ENCODE results near the gene NUP35. TPM values are rescaled to one million over a fixed set of nuclear protein-coding genes. Genes with fewer than 3 reads are reported as not detected.
A peak's percentile ranks its signal among the peaks of the same experiment; 100 is the strongest.

Gene NUP35, protein sequence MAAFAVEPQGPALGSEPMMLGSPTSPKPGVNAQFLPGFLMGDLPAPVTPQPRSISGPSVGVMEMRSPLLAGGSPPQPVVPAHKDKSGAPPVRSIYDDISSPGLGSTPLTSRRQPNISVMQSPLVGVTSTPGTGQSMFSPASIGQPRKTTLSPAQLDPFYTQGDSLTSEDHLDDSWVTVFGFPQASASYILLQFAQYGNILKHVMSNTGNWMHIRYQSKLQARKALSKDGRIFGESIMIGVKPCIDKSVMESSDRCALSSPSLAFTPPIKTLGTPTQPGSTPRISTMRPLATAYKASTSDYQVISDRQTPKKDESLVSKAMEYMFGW
- polyA plus RNA-seq (2013) = 10.7 and 11.0 TPM in 2 replicates

GRCh38 chr2:183124222-183124956, at the start of gene NUP35:
NUP35 (plus strand) TSS chr2:183124443; CDS start chr2:183124458, 15 bp downstream.
- WGBS (ENCODE audit: extremely low coverage, insufficient coverage, insufficient read length) = no CpG with 5 or more reads among the region's 43 CpGs
- DNase-seq = peak; percentile 89 to 99

GRCh38 chr2:183078163-183078463, 46.1 kb upstream of the NUP35 start:
- Histone ChIP-seq H3K27me3 (ENCODE audit: insufficient read depth, low read length) (no peaks in the 10 kb centered on the region), H2AFZ (ENCODE audit: insufficient read depth, low read length, poor library complexity) (no peak overlapping the region), H3K9me3 (ENCODE audit: insufficient read depth, low read depth, low read length) (no peaks in the 10 kb centered on the region), H2AK5ac (ENCODE audit: low read length) (no peak overlapping the region), H3K36me3 (ENCODE audit: control insufficient read depth in 1 of 2, insufficient read depth in 2 of 2, low read length in 2 of 2) (no peaks in the 10 kb centered on the region), H3K27ac (ENCODE audit: low read depth, low read length) (no peak overlapping the region), H4K8ac (ENCODE audit: low read depth, low read length) (no peak overlapping the region), H3K4me1 (ENCODE audit: control insufficient read depth in 1 of 2, insufficient read depth in 2 of 2, low read length in 2 of 2) (peaks cover 3 to 4% of the 10 kb centered on the region in 2 experiments), H4K12ac (ENCODE audit: low read depth, low read length) (no peak overlapping the region), H3K23ac (ENCODE audit: low read length) (no peak overlapping the region), H3K4me2 (ENCODE audit: low read length) (peak overlapping the region; percentile 96), H3K9ac (ENCODE audit: low read length) (peak overlapping the region; percentile 42), H2BK120ac (ENCODE audit: insufficient read depth, low read length, poor library complexity) (no peak overlapping the region), H4K91ac (ENCODE audit: low read depth, low read length) (no peak overlapping the region), H2BK5ac (ENCODE audit: low read depth, low read length, poor library complexity) (no peak overlapping the region), H3K4me3 (ENCODE audit: low read depth, low read length) (peak overlapping the region; percentile 70), H2BK12ac (ENCODE audit: low read length) (no peak overlapping the region), H3K14ac (ENCODE audit: low read length) (no peak overlapping the region), H3K79me1 (ENCODE audit: low read length) (no peaks in the 10 kb centered on the region), H3K79me2 (ENCODE audit: control insufficient read depth, insufficient read depth, low read length, poor library complexity) (no peaks in the 10 kb centered on the region), H3K18ac (ENCODE audit: low read length) (no peak overlapping the region), H3K4ac (ENCODE audit: low read depth, low read length) (no peak overlapping the region)
- no CpG with 5 or more reads among the region's 8 CpGs for WGBS (ENCODE audit: extremely low coverage, insufficient coverage, insufficient read length)
- no peak for DNase-seq

More at GRCh38 chr2:183124222-183124956, at the start of gene NUP35:
- no peak within 1 kb of the TSS for H2BK12ac ChIP-seq (ENCODE audit: low read length)
- peak within 1 kb of the TSS; percentile 2 for H2BK120ac ChIP-seq (ENCODE audit: insufficient read depth, low read length, poor library complexity)
- peak within 1 kb of the TSS; percentile 77 for H3K9ac ChIP-seq (ENCODE audit: low read length)
- peak within 1 kb of the TSS; percentile 50 for H3K18ac ChIP-seq (ENCODE audit: low read length)
- H3K4ac ChIP-seq (ENCODE audit: low read depth, low read length) = peak within 1 kb of the TSS; percentile 22
- peak within 1 kb of the TSS; percentile 23 for H2BK5ac ChIP-seq (ENCODE audit: low read depth, low read length, poor library complexity)
- peaks cover 4% of the 10 kb centered on the region for H3K79me1 ChIP-seq (ENCODE audit: low read length)
- peaks cover 0 to 4% of the 10 kb centered on the region in 2 experiments for H3K4me1 ChIP-seq (ENCODE audit: control insufficient read depth in 1 of 2, insufficient read depth in 2 of 2, low read length in 2 of 2)
- H2AK5ac ChIP-seq (ENCODE audit: low read length) = no peak within 1 kb of the TSS
- H3K36me3 ChIP-seq (ENCODE audit: control insufficient read depth in 1 of 2, insufficient read depth in 2 of 2, low read length in 2 of 2) = no peaks in the 10 kb centered on the region
- H3K27me3 ChIP-seq (ENCODE audit: insufficient read depth, low read length) = no peaks in the 10 kb centered on the region
- H4K91ac ChIP-seq (ENCODE audit: low read depth, low read length) = peak within 1 kb of the TSS; percentile 59
- H2AFZ ChIP-seq (ENCODE audit: insufficient read depth, low read length, poor library complexity) = peak within 1 kb of the TSS; percentile 53
- H4K12ac ChIP-seq (ENCODE audit: low read depth, low read length) = peak within 1 kb of the TSS; percentile 76
- H3K27ac ChIP-seq (ENCODE audit: low read depth, low read length) = peak within 1 kb of the TSS; percentile 60
- H3K14ac ChIP-seq (ENCODE audit: low read length) = peak within 1 kb of the TSS; percentile 43
- H3K4me2 ChIP-seq (ENCODE audit: low read length) = peak within 1 kb of the TSS; percentile 81
- peak within 1 kb of the TSS; percentile 79 for H4K8ac ChIP-seq (ENCODE audit: low read depth, low read length)
- H3K23ac ChIP-seq (ENCODE audit: low read length) = no peak within 1 kb of the TSS
- no peaks in the 10 kb centered on the region for H3K9me3 ChIP-seq (ENCODE audit: insufficient read depth, low read depth, low read length)
- H3K4me3 ChIP-seq (ENCODE audit: low read depth, low read length) = peak within 1 kb of the TSS; percentile 90
- H3K79me2 ChIP-seq (ENCODE audit: control insufficient read depth, insufficient read depth, low read length, poor library complexity) = peaks cover 2% of the 10 kb centered on the region

- H2BK120ac ChIP-seq (ENCODE audit: insufficient read depth, low read length, poor library complexity) = no peak within 1 kb of the TSS
- peak within 1 kb of the TSS; percentile 70 for H3K4me3 ChIP-seq (ENCODE audit: low read depth, low read length)
- no peak within 1 kb of the TSS for H2AK5ac ChIP-seq (ENCODE audit: low read length)
- H3K14ac ChIP-seq (ENCODE audit: low read length) = peak within 1 kb of the TSS; percentile 67
- H3K4me2 ChIP-seq (ENCODE audit: low read length) = peak within 1 kb of the TSS; percentile 96
- no CpG with 5 or more reads among the region's 20 CpGs for WGBS (ENCODE audit: extremely low coverage, insufficient coverage, insufficient read length)
- H3K36me3 ChIP-seq (ENCODE audit: control insufficient read depth in 1 of 2, insufficient read depth in 2 of 2, low read length in 2 of 2) = no peaks in the 10 kb centered on the region
- H4K8ac ChIP-seq (ENCODE audit: low read depth, low read length) = peak within 1 kb of the TSS; percentile 94
- no peak within 1 kb of the TSS for H3K27ac ChIP-seq (ENCODE audit: low read depth, low read length)
- peak; percentile 98 to 100 for DNase-seq
- H3K9me3 ChIP-seq (ENCODE audit: insufficient read depth, low read depth, low read length) = no peaks in the 10 kb centered on the region
- H3K4ac ChIP-seq (ENCODE audit: low read depth, low read length) = no peak within 1 kb of the TSS
- H3K23ac ChIP-seq (ENCODE audit: low read length) = no peak within 1 kb of the TSS
- H4K91ac ChIP-seq (ENCODE audit: low read depth, low read length) = no peak within 1 kb of the TSS
- peak within 1 kb of the TSS; percentile 19 for H4K12ac ChIP-seq (ENCODE audit: low read depth, low read length)
- no peaks in the 10 kb centered on the region for H3K79me2 ChIP-seq (ENCODE audit: control insufficient read depth, insufficient read depth, low read length, poor library complexity)
- peak within 1 kb of the TSS; percentile 70 for H3K18ac ChIP-seq (ENCODE audit: low read length)
- H2AFZ ChIP-seq (ENCODE audit: insufficient read depth, low read length, poor library complexity) = peak within 1 kb of the TSS; percentile 93
- H3K4me1 ChIP-seq (ENCODE audit: control insufficient read depth in 1 of 2, insufficient read depth in 2 of 2, low read length in 2 of 2) = peaks cover 3 to 4% of the 10 kb centered on the region in 2 experiments
- no peaks in the 10 kb centered on the region for H3K27me3 ChIP-seq (ENCODE audit: insufficient read depth, low read length)
- H3K79me1 ChIP-seq (ENCODE audit: low read length) = no peaks in the 10 kb centered on the region
- H3K9ac ChIP-seq (ENCODE audit: low read length) = peak within 1 kb of the TSS; percentile 42
- no peak within 1 kb of the TSS for H2BK5ac ChIP-seq (ENCODE audit: low read depth, low read length, poor library complexity)
- no peak within 1 kb of the TSS for H2BK12ac ChIP-seq (ENCODE audit: low read length)
Measured at GRCh38 chr2:183078464-183079138, 45.6 kb upstream of the NUP35 start, which contains the start of gene DUSP19. DUSP19 (plus strand) TSS chr2:183078747; CDS start chr2:183078934, 187 bp downstream.

DNA sequence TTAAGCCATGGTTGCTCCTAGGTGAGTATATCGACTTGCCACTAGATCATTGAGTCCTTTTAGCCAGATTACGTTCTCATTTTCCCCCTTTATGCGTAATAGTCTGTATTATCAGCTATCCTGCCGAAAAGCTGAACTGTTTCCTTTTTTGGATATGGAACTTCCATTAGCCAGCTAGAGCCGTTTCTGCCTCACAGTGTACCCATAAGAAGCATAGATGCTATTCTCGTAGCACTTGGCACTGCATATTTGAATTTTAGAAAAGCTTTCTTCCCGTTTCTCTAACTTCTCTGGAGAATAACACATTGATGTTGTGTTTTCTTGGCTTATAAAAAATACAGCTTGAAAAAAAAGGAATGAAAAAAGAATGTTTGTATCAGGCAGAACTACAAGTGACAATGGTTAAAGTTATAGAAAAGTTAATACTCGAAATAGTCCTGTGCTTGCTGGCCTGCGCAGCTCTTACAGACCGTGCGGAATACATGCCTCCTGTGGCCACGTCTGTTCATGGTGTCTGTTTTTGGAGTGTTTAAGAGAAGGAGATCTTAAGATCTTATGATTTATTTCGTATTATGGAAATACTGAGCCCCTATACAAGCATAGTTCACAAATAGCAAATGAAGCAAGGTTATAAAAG, 45.0 kb upstream of the NUP35 start:
- Histone ChIP-seq H4K91ac (ENCODE audit: low read depth, low read length) (no peak overlapping the region), H3K79me2 (ENCODE audit: control insufficient read depth, insufficient read depth, low read length, poor library complexity) (no peaks in the 10 kb centered on the region), H3K27ac (ENCODE audit: low read depth, low read length) (no peak overlapping the region), H3K18ac (ENCODE audit: low read length) (peak overlapping the region; percentile 70), H3K4me2 (ENCODE audit: low read length) (peak overlapping the region; percentile 96), H3K9me3 (ENCODE audit: insufficient read depth, low read depth, low read length) (no peaks in the 10 kb centered on the region), H4K12ac (ENCODE audit: low read depth, low read length) (peak overlapping the region; percentile 19), H3K23ac (ENCODE audit: low read length) (no peak overlapping the region), H4K8ac (ENCODE audit: low read depth, low read length) (peak overlapping the region; percentile 94), H2AK5ac (ENCODE audit: low read length) (no peak overlapping the region), H2BK12ac (ENCODE audit: low read length) (no peak overlapping the region), H2BK120ac (ENCODE audit: insufficient read depth, low read length, poor library complexity) (no peak overlapping the region), H3K4me1 (ENCODE audit: control insufficient read depth in 1 of 2, insufficient read depth in 2 of 2, low read length in 2 of 2) (peaks cover 3 to 4% of the 10 kb centered on the region in 2 experiments), H3K4ac (ENCODE audit: low read depth, low read length) (no peak overlapping the region), H3K36me3 (ENCODE audit: control insufficient read depth in 1 of 2, insufficient read depth in 2 of 2, low read length in 2 of 2) (no peaks in the 10 kb centered on the region), H3K9ac (ENCODE audit: low read length) (no peak overlapping the region), H3K27me3 (ENCODE audit: insufficient read depth, low read length) (no peaks in the 10 kb centered on the region), H2BK5ac (ENCODE audit: low read depth, low read length, poor library complexity) (no peak overlapping the region), H3K79me1 (ENCODE audit: low read length) (no peaks in the 10 kb centered on the region), H3K4me3 (ENCODE audit: low read depth, low read length) (no peak overlapping the region), H2AFZ (ENCODE audit: insufficient read depth, low read length, poor library complexity) (peak overlapping the region; percentile 93), H3K14ac (ENCODE audit: low read length) (peak overlapping the region; percentile 67)
- WGBS (ENCODE audit: extremely low coverage, insufficient coverage, insufficient read length) = no CpG with 5 or more reads among the region's 13 CpGs
- no peak for DNase-seq
